Gastroesophageal sphincter (tissue), 3 donors: ENCODE results near the gene COX6A1.

Experiments used
- EP300 ChIP-seq: sonication (generic); formaldehyde crosslinking; IDR thresholded peaks from one replicate; pipeline ENCODE4 v1.6.1; 2017; ENCODE audit warnings: antibody characterized with exemption, mild to moderate bottlenecking
- POLR2A ChIP-seq, 2 donors: fragments of 450-650 bp; IDR thresholded peaks; one replicate each; pipeline ENCODE4 v1.6.1; 2017; ENCODE audit warnings: antibody characterized with exemption in 2 of 2, mild to moderate bottlenecking in 2 of 2, moderate library complexity in 1 of 2
- POLR2AphosphoS5 ChIP-seq: sonication (generic); formaldehyde crosslinking; IDR thresholded peaks from one replicate; pipeline ENCODE4 v1.6.1; 2017; ENCODE audit warnings: antibody characterized with exemption
- TF ChIP-seq, protein P1 (sequence below), 4 experiments: fragments of 200-600 bp in 2 of 4; fragments of 450-650 bp in 2 of 4; sonication (generic) in 1 of 4; IDR thresholded peaks; one replicate each; pipeline ENCODE4 v1.5.1; 2017 to 2019; ENCODE audit warnings: antibody characterized with exemption in 4 of 4, mild to moderate bottlenecking in 2 of 4, moderate library complexity in 2 of 4

DNA sequence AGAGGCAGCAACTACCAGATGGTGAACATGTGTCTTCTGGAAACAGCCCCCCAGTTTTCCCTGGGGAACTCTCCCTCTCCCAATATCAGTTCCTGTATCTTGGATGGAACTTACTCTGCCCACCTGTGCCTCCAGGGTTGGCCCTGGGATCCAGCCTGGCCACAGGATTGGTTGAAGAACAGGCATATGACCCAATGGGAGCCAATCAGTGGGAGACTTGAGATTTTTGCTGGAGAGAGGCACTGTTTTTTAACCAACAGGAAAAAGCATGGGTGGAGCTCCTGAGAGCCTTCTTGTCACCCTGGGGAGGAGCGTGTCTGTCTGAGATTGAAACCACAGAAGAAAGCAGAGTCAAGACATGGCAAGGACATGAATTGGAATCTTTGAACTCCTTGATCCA lies 33.6 kb upstream of the COX6A1 start:
- no peak for TF ChIP-seq EP300
- TF ChIP-seq, protein P1, sequence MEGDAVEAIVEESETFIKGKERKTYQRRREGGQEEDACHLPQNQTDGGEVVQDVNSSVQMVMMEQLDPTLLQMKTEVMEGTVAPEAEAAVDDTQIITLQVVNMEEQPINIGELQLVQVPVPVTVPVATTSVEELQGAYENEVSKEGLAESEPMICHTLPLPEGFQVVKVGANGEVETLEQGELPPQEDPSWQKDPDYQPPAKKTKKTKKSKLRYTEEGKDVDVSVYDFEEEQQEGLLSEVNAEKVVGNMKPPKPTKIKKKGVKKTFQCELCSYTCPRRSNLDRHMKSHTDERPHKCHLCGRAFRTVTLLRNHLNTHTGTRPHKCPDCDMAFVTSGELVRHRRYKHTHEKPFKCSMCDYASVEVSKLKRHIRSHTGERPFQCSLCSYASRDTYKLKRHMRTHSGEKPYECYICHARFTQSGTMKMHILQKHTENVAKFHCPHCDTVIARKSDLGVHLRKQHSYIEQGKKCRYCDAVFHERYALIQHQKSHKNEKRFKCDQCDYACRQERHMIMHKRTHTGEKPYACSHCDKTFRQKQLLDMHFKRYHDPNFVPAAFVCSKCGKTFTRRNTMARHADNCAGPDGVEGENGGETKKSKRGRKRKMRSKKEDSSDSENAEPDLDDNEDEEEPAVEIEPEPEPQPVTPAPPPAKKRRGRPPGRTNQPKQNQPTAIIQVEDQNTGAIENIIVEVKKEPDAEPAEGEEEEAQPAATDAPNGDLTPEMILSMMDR (IDR thresholded peaks at IDR 0.05): no peak
- TF ChIP-seq POLR2A (IDR thresholded peaks at IDR 0.05): no peak
- TF ChIP-seq POLR2AphosphoS5: no peak
